Measurements from ENCODE around the gene VSTM2L. TPM values are rescaled to one million over a fixed set of nuclear protein-coding genes. Genes with fewer than 3 reads are reported as not detected.

Gene VSTM2L
- total and polyA plus RNA-seq, 2 donors (not counting 3 experiments of a cell fraction or from before 2014, with no cell fraction given) = 0.18 TPM; not detected in 1

GRCh38 chr20:37907330-37907676 is 4.4 kb downstream of the VSTM2L start:
- H3K36me3 ChIP-seq (ENCODE audit: control insufficient read depth in 2 of 2, extremely low read depth in 1 of 2, insufficient read depth in 2 of 2, low read length in 2 of 2) = no peaks in the 10 kb centered on the region
- no peaks in the 10 kb centered on the region for H3K9me3 ChIP-seq (replicated peaks; ENCODE audit: control insufficient read depth, insufficient read depth, low read length)
- H3K4me1 ChIP-seq (ENCODE audit: control insufficient read depth, extremely low read depth, insufficient read depth, low read length) = no peaks in the 10 kb centered on the region
- DNase-seq (ENCODE audit: low read depth, low spot score) (no peak), FAIRE-seq (no peak)
- no peak overlapping the region for H3K27ac ChIP-seq (ENCODE audit: insufficient read depth, low read depth, low read length)
- H2AFZ ChIP-seq (ENCODE audit: low read depth, low read length) = no peak overlapping the region
- dilution Hi-C loops (cut with MboI; ENCODE audit: extremely low pct_ligation_motif_present, low sequenced_read_pairs) (no loop called here), intact Hi-C loops (cut with micrococcal nuclease) (no loop called here)
- no peaks in the 10 kb centered on the region for H3K9me1 ChIP-seq (replicated peaks; ENCODE audit: control insufficient read depth, extremely low read depth, insufficient read depth, low read length)
- H3K4me3 ChIP-seq (replicated peaks in 1 of 3; ENCODE audit: insufficient read depth in 1 of 3, low read depth in 1 of 3, low read length in 3 of 3) = no peak overlapping the region
- H3K27me3 ChIP-seq (ENCODE audit: control insufficient read depth in 2 of 2, insufficient read depth in 2 of 2, low read length in 2 of 2) = peaks cover 30 to 39% of the 10 kb centered on the region in 2 experiments
- H3K79me2 ChIP-seq (ENCODE audit: control insufficient read depth, insufficient read depth, low read length) = no peaks in the 10 kb centered on the region
- ChIA-PET POLR2A (no interaction called here), CTCF (interaction anchor here (2.6 kb wide), 1 partner anchor 314 kb away, joined by 7 read pairs; no protein-coding TSS in a partner anchor)
- BruUV-seq (replicated peaks) = no TSS peak
- H4K20me1 ChIP-seq (replicated peaks; ENCODE audit: control insufficient read depth, extremely low read depth, insufficient read depth, low read length) = no peaks in the 10 kb centered on the region
- no peak for TF ChIP-seq MYC (IDR thresholded peaks at IDR 0.05; ENCODE audit: low read depth, low read length)
- no peak for TF ChIP-seq FOS (IDR thresholded peaks at IDR 0.05; ENCODE audit: borderline replicate concordance, insufficient read depth, low read length)
- TF ChIP-seq POLR2AphosphoS5 (IDR thresholded peaks at IDR 0.05; ENCODE audit: insufficient read depth, low read depth, low read length) = no peak
- no peak for TF ChIP-seq MAX (IDR thresholded peaks at IDR 0.05; ENCODE audit: insufficient read depth, insufficient read length)
- TF ChIP-seq EZH2 (IDR thresholded peaks at IDR 0.05; ENCODE audit: borderline replicate concordance, low read depth, low read length, severe bottlenecking) = no peak
- no peak for TF ChIP-seq CTCF (IDR thresholded peaks at IDR 0.05; ENCODE audit: extremely low read depth in 1 of 2, insufficient read depth in 1 of 2, low read depth in 1 of 2, low read length in 2 of 2)
- no peak for TF ChIP-seq JUN (IDR thresholded peaks at IDR 0.05; ENCODE audit: borderline replicate concordance, insufficient read depth, insufficient read length, low read depth)
- no peak for TF ChIP-seq POLR2A (IDR thresholded peaks at IDR 0.05; ENCODE audit: low read depth, low read length)
- TF ChIP-seq GATA2 (IDR thresholded peaks at IDR 0.05; ENCODE audit: insufficient read depth, insufficient read length, low read depth, low read length) = no peak
- H3K4me2 ChIP-seq (ENCODE audit: insufficient read depth, low read length) = no peak overlapping the region
- H3K9ac ChIP-seq (replicated peaks; ENCODE audit: extremely low read depth, insufficient read depth, low read length) = no peak overlapping the region
